Naive thymus-derived CD4-positive, alpha-beta T cell (primary cell): ENCODE results near the gene TYMP. TPM values are rescaled to one million over a fixed set of nuclear protein-coding genes. Genes with fewer than 3 reads are reported as not detected.

Experiments used
- ATAC-seq: fragments of 150-1000 bp; cut with Tn5 transposase; 2 replicates; pipeline ENCODE4 v1.10.0; 2021; ENCODE audit warnings: mild to moderate bottlenecking, moderate library complexity
- CTCF ChIA-PET: fragments of 350-600 bp; sonication (Branson Sonifier 250); formaldehyde crosslinking; loops from one replicate; lab custom pipeline; 2021; ENCODE audit warnings: antibody characterized with exemption; lab: Charles Lee
- POLR2A ChIA-PET: fragments of 350-600 bp; sonication (Branson Sonifier 250); formaldehyde crosslinking; loops from one replicate; lab custom pipeline; 2021; ENCODE audit warnings: antibody characterized with exemption, inconsistent platforms; lab: Charles Lee
- DNase-seq, 9 donors: peaks; one replicate each; pipeline versions ENCODE4 v3.0.0 to v3.0.0-alpha.2; 2020 to 2022; ENCODE audit warnings: mixed read lengths in 1 of 9
- H3K27ac ChIP-seq: one replicate; pipeline ENCODE4 v1.7.0; 2013; ENCODE audit warnings: mild to moderate bottlenecking, low read depth, low read length, moderate library complexity
- H3K27me3 ChIP-seq, 2 donors: one replicate each; pipeline ENCODE4 v1.7.0; 2013; ENCODE audit warnings: low read length in 2 of 2, mild to moderate bottlenecking in 2 of 2, moderate library complexity in 2 of 2; ENCODE audit not compliant: control insufficient read depth in 2 of 2, insufficient read depth in 2 of 2
- H3K36me3 ChIP-seq, 3 experiments: 1 replicate in 2 of 3; 2 replicates in 1 of 3; pipeline ENCODE4 v1.7.0; 2013; ENCODE audit warnings: low read length in 3 of 3, mild to moderate bottlenecking in 3 of 3, moderate library complexity in 1 of 3; ENCODE audit not compliant: insufficient read depth in 3 of 3, control insufficient read depth in 2 of 3
- H3K4me1 ChIP-seq, 2 donors: one replicate each; pipeline ENCODE4 v1.7.0; 2013; ENCODE audit warnings: low read length in 2 of 2, mild to moderate bottlenecking in 2 of 2, moderate library complexity in 1 of 2; ENCODE audit not compliant: control insufficient read depth in 2 of 2, insufficient read depth in 2 of 2
- H3K4me3 ChIP-seq: 2 replicates; pipeline ENCODE4 v1.7.0; 2013; ENCODE audit warnings: mild to moderate bottlenecking, low read length
- H3K9me3 ChIP-seq, 3 experiments: 1 replicate in 2 of 3; 2 replicates in 1 of 3; pipeline ENCODE4 v1.7.0; 2013; ENCODE audit warnings: low read length in 3 of 3; ENCODE audit not compliant: control insufficient read depth in 2 of 3
- H3K27ac Mint-ChIP-seq, 9 donors: one replicate each; pipeline ENCODE4 v1.8.0; 2020 to 2022; ENCODE audit warnings: mixed read lengths in 9 of 9, mild to moderate bottlenecking in 8 of 9, moderate library complexity in 5 of 9, inconsistent platforms in 2 of 9
- H3K27me3 Mint-ChIP-seq, 5 donors: one replicate each; pipeline ENCODE4 v1.8.0; 2021 to 2022; ENCODE audit warnings: mixed read lengths in 5 of 5, mild to moderate bottlenecking in 1 of 5
- H3K36me3 Mint-ChIP-seq, 5 donors: one replicate each; pipeline ENCODE4 v1.8.0; 2020 to 2022; ENCODE audit warnings: mixed read lengths in 5 of 5, mild to moderate bottlenecking in 3 of 5, inconsistent platforms in 1 of 5
- H3K4me1 Mint-ChIP-seq, 7 donors: one replicate each; pipeline ENCODE4 v1.8.0; 2020 to 2022; ENCODE audit warnings: mixed read lengths in 7 of 7, mild to moderate bottlenecking in 3 of 7, inconsistent platforms in 1 of 7
- H3K4me3 Mint-ChIP-seq, 10 donors: one replicate each; pipeline ENCODE4 v1.8.0; 2020 to 2022; ENCODE audit warnings: mild to moderate bottlenecking in 10 of 10, mixed read lengths in 10 of 10, moderate library complexity in 6 of 10, inconsistent platforms in 2 of 10
- H3K9me3 Mint-ChIP-seq, 11 donors: one replicate each; pipeline ENCODE4 v1.8.0; 2020 to 2022; ENCODE audit warnings: mixed read lengths in 11 of 11, mild to moderate bottlenecking in 4 of 11, inconsistent platforms in 1 of 11, moderate library complexity in 1 of 11
- intact Hi-C, 2 donors: fragments of 100-400 bp; cut with micrococcal nuclease; formaldehyde crosslinking; loops; one replicate each; pipeline ENCODE4 v1.15.1; 2023
- polyA plus RNA-seq, 2 donors: library from polyadenylated mRNA; unstranded; fragments of 300-500 nt; fragmentation: Illumina TruSeq; gene quantifications; one replicate each; pipeline ENCODE4 v1.2.3, GENCODE V29; 2021
- total RNA-seq, 6 experiments: library from RNA in 5 of 6; stranded (reverse) in 5 of 6; gene quantifications; 1 replicate in 5 of 6; 2 replicates in 1 of 6; pipeline ENCODE4 v1.2.3 and lab custom pipeline; 2021 to 2026

The TYMP gene
- total and polyA plus RNA-seq, 7 experiments from 2014 or later, result 2.7 to 161 (median 7.9) TPM

GRCh38 chr22:50563413-50564160, 33.8 kb upstream of the TYMP start:
- Histone ChIP-seq H3K36me3 (peaks cover 0 to 1% (median 0%) of the 10 kb centered on the region in 3 experiments), H3K27ac (peak overlapping the region; percentile 67), H3K4me3 (peak overlapping the region; percentile 75), H3K9me3 (no peaks in the 10 kb centered on the region), H3K27me3 (no peaks in the 10 kb centered on the region), H3K4me1 (peaks cover 0 to 4% of the 10 kb centered on the region in 2 donors)
- Mint-ChIP-seq H3K27me3 (peaks cover 0 to 14% (median 0%) of the 10 kb centered on the region in 5 donors), H3K36me3 (peaks cover 0 to 4% (median 0%) of the 10 kb centered on the region in 5 donors), H3K27ac (peak overlapping the region; percentile 77 to 96 (median 87)), H3K4me3 (peak overlapping the region; percentile 85 to 97 (median 94)), H3K9me3 (peaks cover 0 to 3% (median 0%) of the 10 kb centered on the region in 11 donors), H3K4me1 (peaks cover 6 to 24% (median 14%) of the 10 kb centered on the region in 7 donors)
- DNase-seq, result no peak
- intact Hi-C loops, result loop anchor here (1.0 to 2.0 kb wide), 4 partner anchors 20 to 93 kb away; partner anchors contain the start of gene LMF2 (in 1 of the 2)
- CTCF ChIA-PET, result interaction anchor here (0.6 to 2.7 kb wide), 12 partner anchors 11 to 578 kb away, joined by 3 to 11 read pairs (median 4); partner anchors contain the start of genes KLHDC7B, SCO2 and TYMP
- POLR2A ChIA-PET, result interaction anchor here (0.9 to 4.4 kb wide), 15 partner anchors 8 to 90 kb away, joined by 3 to 33 read pairs (median 4); partner anchors contain the start of genes CHKB, LMF2, NCAPH2 and SCO2
- ATAC-seq, result no peak

- CTCF ChIA-PET, result interaction anchor here (0.6 to 2.7 kb wide), 12 partner anchors 14 to 58 kb away, joined by 3 to 11 read pairs (median 4); partner anchors contain the start of genes KLHDC7B, SCO2 and TYMP
- H3K9me3 ChIP-seq, result no peaks in the 10 kb centered on the region
Observed at GRCh38 chr22:50562523-50563412, 33.0 kb upstream of the TYMP start, which contains the start of gene SYCE3. Gene SYCE3, minus strand, starts transcription at chr22:50562919. Its CDS starts 6,514 bp downstream, at chr22:50556405.

GRCh38 chr22:50561401-50562358, 31.9 kb upstream of the TYMP start:
- no peaks in the 10 kb centered on the region for H3K36me3 ChIP-seq
- no peaks in the 10 kb centered on the region for H3K9me3 ChIP-seq
- Mint-ChIP-seq H3K27ac (peak overlapping the region; percentile 18 to 80 (median 69)), H3K4me1 (peaks cover 6 to 24% (median 14%) of the 10 kb centered on the region in 7 donors), H3K27me3 (peaks cover 0 to 14% (median 0%) of the 10 kb centered on the region in 5 donors), H3K4me3 (peak overlapping the region; percentile 4 to 73 (median 56)), H3K36me3 (no peaks in the 10 kb centered on the region), H3K9me3 (peaks cover 0 to 3% (median 0%) of the 10 kb centered on the region in 11 donors)
- H3K4me3 ChIP-seq, result no peak overlapping the region
- H3K4me1 ChIP-seq, result peaks cover 0 to 4% of the 10 kb centered on the region in 2 donors
- CTCF ChIA-PET, result interaction anchor here (1.0 kb wide), 1 partner anchor 25 kb away, joined by 5 read pairs; no protein-coding TSS in a partner anchor
- ATAC-seq (no peak), DNase-seq (no peak)
- intact Hi-C loops, result loop anchor here (1.0 to 2.0 kb wide), 13 partner anchors 13 to 219 kb away; partner anchors contain the start of genes ARSA (in 1 of the 2), CHKB (in 1 of the 2), MAPK8IP2 (in 1 of the 2) and NCAPH2 (in 1 of the 2)
- H3K27ac ChIP-seq, result no peak overlapping the region
- POLR2A ChIA-PET, result interaction anchor here (1.8 kb wide), 1 partner anchor 32 kb away, joined by 4 read pairs; the partner anchor contains the start of gene TYMP
- no peaks in the 10 kb centered on the region for H3K27me3 ChIP-seq

More at GRCh38 chr22:50562523-50563412, 33.0 kb upstream of the TYMP start, which contains the start of gene SYCE3:
- intact Hi-C loops, result loop anchor here (1.0 to 2.0 kb wide), 15 partner anchors 14 to 220 kb away; partner anchors contain the start of genes ARSA (in 1 of the 2), CHKB (in 1 of the 2), LMF2 (in 1 of the 2) and MAPK8IP2 (in 1 of the 2)
- Mint-ChIP-seq H3K4me1 (peaks cover 6 to 24% (median 14%) of the 10 kb centered on the region in 7 donors), H3K9me3 (peaks cover 0 to 3% (median 0%) of the 10 kb centered on the region in 11 donors), H3K27me3 (peaks cover 0 to 14% (median 0%) of the 10 kb centered on the region in 5 donors), H3K4me3 (peak within 1 kb of the TSS; percentile 85 to 97 (median 94)), H3K36me3 (peaks cover 0 to 3% (median 0%) of the 10 kb centered on the region in 5 donors), H3K27ac (peak within 1 kb of the TSS; percentile 77 to 96 (median 87))
- H3K4me1 ChIP-seq, result peaks cover 0 to 4% of the 10 kb centered on the region in 2 donors
- DNase-seq (peak; percentile 92 to 99 (median 96)), ATAC-seq (peak; percentile 100)
- H3K36me3 ChIP-seq, result no peaks in the 10 kb centered on the region
- POLR2A ChIA-PET, result interaction anchor here (0.6 to 4.4 kb wide), 16 partner anchors 9 to 90 kb away, joined by 3 to 33 read pairs (median 4); partner anchors contain the start of genes CHKB, LMF2, NCAPH2 and SCO2
- peak within 1 kb of the TSS; percentile 67 for H3K27ac ChIP-seq
- peak within 1 kb of the TSS; percentile 75 for H3K4me3 ChIP-seq
- H3K27me3 ChIP-seq, result no peaks in the 10 kb centered on the region

GRCh38 chr22:50560034-50560433, 30.2 kb upstream of the TYMP start:
- H3K27me3 Mint-ChIP-seq, result peaks cover 0 to 19% (median 0%) of the 10 kb centered on the region in 5 donors
- H3K4me1 Mint-ChIP-seq, result peaks cover 6 to 24% (median 13%) of the 10 kb centered on the region in 7 donors
- H3K4me3 Mint-ChIP-seq, result peak overlapping the region in 1 of 10 donors; percentile 55
- ATAC-seq (no peak), DNase-seq (no peak)
- no peak overlapping the region for H3K27ac ChIP-seq
- peaks cover 0 to 3% (median 0%) of the 10 kb centered on the region in 11 donors for H3K9me3 Mint-ChIP-seq
- H3K27ac Mint-ChIP-seq, result no peak overlapping the region
- CTCF ChIA-PET, result interaction anchor here (0.7 to 2.1 kb wide), 2 partner anchors 9 to 12 kb away, joined by 3 to 7 read pairs; no protein-coding TSS in a partner anchor
- H3K4me1 ChIP-seq, result peaks cover 0 to 4% of the 10 kb centered on the region in 2 donors
- H3K9me3 ChIP-seq, result no peaks in the 10 kb centered on the region
- intact Hi-C loops, result no loop called here
- POLR2A ChIA-PET, result interaction anchor here (0.8 to 1.8 kb wide), 5 partner anchors 9 to 61 kb away, joined by 3 to 4 read pairs (median 4); partner anchors contain the start of genes KLHDC7B and TYMP
- no peak overlapping the region for H3K4me3 ChIP-seq
- H3K27me3 ChIP-seq, result no peaks in the 10 kb centered on the region
- no peaks in the 10 kb centered on the region for H3K36me3 Mint-ChIP-seq
- no peaks in the 10 kb centered on the region for H3K36me3 ChIP-seq

- Histone ChIP-seq H3K4me3 (no peak overlapping the region), H3K4me1 (no peaks in the 10 kb centered on the region), H3K27me3 (no peaks in the 10 kb centered on the region), H3K27ac (no peak overlapping the region), H3K9me3 (no peaks in the 10 kb centered on the region), H3K36me3 (no peaks in the 10 kb centered on the region)
- Mint-ChIP-seq H3K27ac (no peak overlapping the region), H3K9me3 (peaks cover 0 to 3% (median 0%) of the 10 kb centered on the region in 11 donors), H3K4me3 (no peak overlapping the region), H3K4me1 (peaks cover 3 to 10% (median 5%) of the 10 kb centered on the region in 7 donors), H3K36me3 (peaks cover 0 to 2% (median 0%) of the 10 kb centered on the region in 5 donors), H3K27me3 (peaks cover 0 to 8% (median 0%) of the 10 kb centered on the region in 5 donors)
- ChIA-PET POLR2A (interaction anchor here (0.6 kb wide), 1 partner anchor 66 kb away, joined by 4 read pairs; no protein-coding TSS in a partner anchor), CTCF (interaction anchor here (0.7 to 1.3 kb wide), 3 partner anchors 14 to 42 kb away, joined by 3 to 6 read pairs (median 4); no protein-coding TSS in a partner anchor)
- intact Hi-C loops, result no loop called here
- ATAC-seq, result no peak
- DNase-seq, result no peak
Observed at GRCh38 chr22:50556703-50557102, 26.9 kb upstream of the TYMP start.
